NCI-H774 (cell line): ENCODE data around the gene PTPRQ.

Source experiments
- DNase-seq: peaks from one replicate; lab custom pipeline; 2025; lab: John Stamatoyannopoulos, UW

Gene PTPRQ

GRCh38 chr12:80704420-80704819 lies 260.4 kb downstream of the PTPRQ start:
- no peak for DNase-seq

- no peak for DNase-seq
These were observed 263.2 kb downstream of the PTPRQ start, which contains the start of gene MYF6 for GRCh38 chr12:80707126-80707829. MYF6 (plus strand) TSS chr12:80707634; CDS start chr12:80707720, 86 bp downstream.

GRCh38 chr12:80707830-80708258 lies 263.8 kb downstream of the PTPRQ start:
- no peak for DNase-seq

- no peak for DNase-seq
These were observed 264.4 kb downstream of the PTPRQ start for GRCh38 chr12:80708259-80708974.

- no peak for DNase-seq
These were observed 264.9 kb downstream of the PTPRQ start for GRCh38 chr12:80708975-80709328.

- no peak for DNase-seq
These were observed 266.0 kb downstream of the PTPRQ start for GRCh38 chr12:80709811-80710726.

- no peak for DNase-seq
These were observed 266.9 kb downstream of the PTPRQ start for GRCh38 chr12:80710727-80711449.

GRCh38 chr12:80711866-80712265 lies 267.8 kb downstream of the PTPRQ start:
- DNase-seq: no peak

GRCh38 chr12:80712866-80713265 lies 268.8 kb downstream of the PTPRQ start:
- DNase-seq: no peak

- DNase-seq: no peak
These were observed 269.4 kb downstream of the PTPRQ start for GRCh38 chr12:80713419-80713818.

GRCh38 chr12:80714055-80714454 lies 270.0 kb downstream of the PTPRQ start:
- no peak for DNase-seq

GRCh38 chr12:80714846-80715245 lies 270.8 kb downstream of the PTPRQ start:
- no peak for DNase-seq

GRCh38 chr12:80715713-80716249 lies 271.7 kb downstream of the PTPRQ start:
- no peak for DNase-seq

GRCh38 chr12:80716696-80717469 lies 272.8 kb downstream of the PTPRQ start, which contains the start of gene MYF5:
MYF5 (plus strand) TSS chr12:80716912; CDS start chr12:80717064, 152 bp downstream.
- no peak for DNase-seq

- DNase-seq: no peak
These were observed 273.8 kb downstream of the PTPRQ start for GRCh38 chr12:80717856-80718255.

- no peak for DNase-seq
These were observed 276.5 kb downstream of the PTPRQ start for GRCh38 chr12:80720516-80720915.

GRCh38 chr12:80721326-80721725 lies 277.3 kb downstream of the PTPRQ start:
- DNase-seq: no peak
